ENCODE results near the gene ADCY5.

Gene ADCY5

GRCh38 chr3:123296836-123297626 is 151.9 kb downstream of the ADCY5 start:
- DNase-seq = no peak

GRCh38 chr3:123296261-123296660 is 152.6 kb downstream of the ADCY5 start:
- DNase-seq = no peak

GRCh38 chr3:123295901-123296250 is 153.0 kb downstream of the ADCY5 start:
- no peak for DNase-seq

- DNase-seq = no peak
Measured at GRCh38 chr3:123295171-123295900, 153.6 kb downstream of the ADCY5 start.

GRCh38 chr3:123294296-123294938 is 154.5 kb downstream of the ADCY5 start:
- DNase-seq = no peak

- DNase-seq = no peak
Measured at GRCh38 chr3:123292321-123293310, 156.3 kb downstream of the ADCY5 start.

- DNase-seq = no peak
Measured at GRCh38 chr3:123291404-123291803, 157.5 kb downstream of the ADCY5 start.

- DNase-seq = no peak
Measured at GRCh38 chr3:123290962-123291361, 157.9 kb downstream of the ADCY5 start.

GRCh38 chr3:123290107-123290930 is 158.6 kb downstream of the ADCY5 start:
- DNase-seq = no peak

GRCh38 chr3:123289391-123290106 is 159.3 kb downstream of the ADCY5 start:
- no peak for DNase-seq

GRCh38 chr3:123287962-123288302 is 161.0 kb downstream of the ADCY5 start:
- DNase-seq = peak; percentile 25 to 55

GRCh38 chr3:123287051-123287961 is 161.6 kb downstream of the ADCY5 start:
- no peak for DNase-seq

- peak in 1 of 2 experiments; percentile 14 for DNase-seq
Measured at GRCh38 chr3:123286308-123287023, 162.4 kb downstream of the ADCY5 start.

GRCh38 chr3:123285931-123286307 is 163.0 kb downstream of the ADCY5 start:
- DNase-seq = no peak

GRCh38 chr3:123285479-123285878 is 163.4 kb downstream of the ADCY5 start:
- no peak for DNase-seq

- no peak for DNase-seq
Measured at GRCh38 chr3:123285066-123285465, 163.8 kb downstream of the ADCY5 start.

GRCh38 chr3:123284399-123285010 is 164.4 kb downstream of the ADCY5 start:
- DNase-seq = peak; percentile 16 to 43

- no peak for DNase-seq
Measured at GRCh38 chr3:123283657-123284398, 165.1 kb downstream of the ADCY5 start.

Measured in SHP77 (cell line).